Measurements from ENCODE around the gene ANKRD27. TPM values are rescaled to one million over a fixed set of nuclear protein-coding genes. Genes with fewer than 3 reads are reported as not detected.

Gene ANKRD27
- total and polyA plus RNA-seq, 10 of the 15 experiments (the other 5 are each of a cell fraction or from before 2014, with no cell fraction given) = 2.8 to 49.9 (median 28.5) TPM

DNA sequence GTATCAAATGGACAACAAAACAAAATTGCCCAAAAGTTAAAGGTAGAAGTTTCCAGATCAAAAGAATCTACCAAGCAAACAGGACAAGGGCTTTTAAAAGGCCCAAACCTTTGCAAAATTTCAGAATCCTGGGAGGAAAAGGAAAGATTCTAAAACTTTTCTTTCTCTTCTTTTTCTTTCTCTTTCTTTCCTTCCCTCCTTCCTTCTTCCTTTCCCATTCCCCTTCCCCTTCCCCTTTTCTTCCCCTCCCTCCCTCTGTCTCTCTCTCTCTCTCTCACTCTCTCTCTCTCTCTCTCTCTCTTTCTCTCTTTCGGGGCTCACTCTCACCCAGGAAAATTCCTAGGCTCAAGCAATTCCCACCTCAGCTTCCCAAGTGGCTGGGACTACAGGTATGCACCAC lies 98.2 kb downstream of the ANKRD27 start:
- Histone ChIP-seq H3K9me3 (replicated peaks; ENCODE audit: control insufficient read depth, insufficient read depth, low read length) (no peaks in the 10 kb centered on the region), H3K79me2 (ENCODE audit: control insufficient read depth, insufficient read depth, low read length) (peaks cover 9% of the 10 kb centered on the region), H3K36me3 (ENCODE audit: control insufficient read depth in 2 of 2, insufficient read depth in 2 of 2, low read length in 1 of 2) (no peaks in the 10 kb centered on the region), H3K27me3 (replicated peaks in 1 of 2; ENCODE audit: control insufficient read depth in 2 of 2, insufficient read depth in 2 of 2, low read length in 1 of 2) (no peaks in the 10 kb centered on the region), H3K4me1 (ENCODE audit: control insufficient read depth, insufficient read depth, low read length) (no peaks in the 10 kb centered on the region), H3K27ac (ENCODE audit: control insufficient read depth, insufficient read depth) (no peak overlapping the region), H2AFZ (ENCODE audit: control insufficient read depth, low read depth, low read length) (no peak overlapping the region), H3K9ac (ENCODE audit: control insufficient read depth, insufficient read depth, low read length) (no peak overlapping the region), H3K4me3 (no peak overlapping the region), H3K4me2 (ENCODE audit: control insufficient read depth, insufficient read depth) (no peak overlapping the region), H4K20me1 (ENCODE audit: control insufficient read depth, insufficient read depth) (no peaks in the 10 kb centered on the region)
- in situ Hi-C loops (cut with MboI) (no loop called here), intact Hi-C loops (cut with micrococcal nuclease; ENCODE audit: unreplicated experiment) (no loop called here)
- 80% methylated on average over 1 of the region's 1 CpG for WGBS (ENCODE audit: insufficient coverage, insufficient replicate concordance, low lambda C conversion rate, missing lambda C conversion rate)
- RAD21 ChIA-PET (ENCODE audit: unreplicated experiment) = no interaction called here
- POLR2A ChIA-PET = no interaction called here
- no peak for DNase-seq (ENCODE audit: low read depth, low spot score)
- TF ChIP-seq ATF7 (IDR thresholded peaks at IDR 0.05; ENCODE audit: low read depth) (no peak), IKZF1 (conservative IDR thresholded peaks at IDR 0.05) (no peak), YBX1 (IDR thresholded peaks at IDR 0.05) (no peak), NFYA (IDR thresholded peaks at IDR 0.05; ENCODE audit: borderline replicate concordance, low read depth, low read length) (no peak)
- TF ChIP-seq, protein P1, sequence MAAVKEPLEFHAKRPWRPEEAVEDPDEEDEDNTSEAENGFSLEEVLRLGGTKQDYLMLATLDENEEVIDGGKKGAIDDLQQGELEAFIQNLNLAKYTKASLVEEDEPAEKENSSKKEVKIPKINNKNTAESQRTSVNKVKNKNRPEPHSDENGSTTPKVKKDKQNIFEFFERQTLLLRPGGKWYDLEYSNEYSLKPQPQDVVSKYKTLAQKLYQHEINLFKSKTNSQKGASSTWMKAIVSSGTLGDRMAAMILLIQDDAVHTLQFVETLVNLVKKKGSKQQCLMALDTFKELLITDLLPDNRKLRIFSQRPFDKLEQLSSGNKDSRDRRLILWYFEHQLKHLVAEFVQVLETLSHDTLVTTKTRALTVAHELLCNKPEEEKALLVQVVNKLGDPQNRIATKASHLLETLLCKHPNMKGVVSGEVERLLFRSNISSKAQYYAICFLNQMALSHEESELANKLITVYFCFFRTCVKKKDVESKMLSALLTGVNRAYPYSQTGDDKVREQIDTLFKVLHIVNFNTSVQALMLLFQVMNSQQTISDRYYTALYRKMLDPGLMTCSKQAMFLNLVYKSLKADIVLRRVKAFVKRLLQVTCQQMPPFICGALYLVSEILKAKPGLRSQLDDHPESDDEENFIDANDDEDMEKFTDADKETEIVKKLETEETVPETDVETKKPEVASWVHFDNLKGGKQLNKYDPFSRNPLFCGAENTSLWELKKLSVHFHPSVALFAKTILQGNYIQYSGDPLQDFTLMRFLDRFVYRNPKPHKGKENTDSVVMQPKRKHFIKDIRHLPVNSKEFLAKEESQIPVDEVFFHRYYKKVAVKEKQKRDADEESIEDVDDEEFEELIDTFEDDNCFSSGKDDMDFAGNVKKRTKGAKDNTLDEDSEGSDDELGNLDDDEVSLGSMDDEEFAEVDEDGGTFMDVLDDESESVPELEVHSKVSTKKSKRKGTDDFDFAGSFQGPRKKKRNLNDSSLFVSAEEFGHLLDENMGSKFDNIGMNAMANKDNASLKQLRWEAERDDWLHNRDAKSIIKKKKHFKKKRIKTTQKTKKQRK (IDR thresholded peaks at IDR 0.05; ENCODE audit: low read depth, low read length) = no peak
- ATAC-seq = no peak
- SMC1A ChIA-PET (ENCODE audit: uncharacterized antibody, unreplicated experiment) = no interaction called here
- CTCF ChIA-PET = no interaction called here
- no peak for FAIRE-seq
- BruUV-seq (replicated peaks) = no TSS peak

DNA sequence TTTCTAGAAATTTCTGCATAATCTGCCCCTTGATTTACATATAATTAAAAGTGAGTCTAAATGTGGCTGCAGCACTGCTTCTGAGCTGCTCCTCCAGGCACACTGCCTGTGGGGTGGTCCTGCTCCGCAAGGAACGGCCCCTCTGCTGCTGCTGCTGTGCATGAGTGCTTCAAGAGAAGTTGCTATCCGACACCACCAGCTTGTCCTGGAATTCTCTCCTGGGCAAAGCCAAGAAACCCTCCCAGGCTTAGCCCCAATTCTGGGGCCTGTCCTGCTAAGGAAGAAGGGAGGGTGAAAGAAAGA lies 101.5 kb downstream of the ANKRD27 start:
- CTCF ChIA-PET = no interaction called here
- FAIRE-seq = no peak
- no peak for TF ChIP-seq SUZ12 (IDR thresholded peaks at IDR 0.05; ENCODE audit: unreplicated experiment)
- TF ChIP-seq, protein P2, sequence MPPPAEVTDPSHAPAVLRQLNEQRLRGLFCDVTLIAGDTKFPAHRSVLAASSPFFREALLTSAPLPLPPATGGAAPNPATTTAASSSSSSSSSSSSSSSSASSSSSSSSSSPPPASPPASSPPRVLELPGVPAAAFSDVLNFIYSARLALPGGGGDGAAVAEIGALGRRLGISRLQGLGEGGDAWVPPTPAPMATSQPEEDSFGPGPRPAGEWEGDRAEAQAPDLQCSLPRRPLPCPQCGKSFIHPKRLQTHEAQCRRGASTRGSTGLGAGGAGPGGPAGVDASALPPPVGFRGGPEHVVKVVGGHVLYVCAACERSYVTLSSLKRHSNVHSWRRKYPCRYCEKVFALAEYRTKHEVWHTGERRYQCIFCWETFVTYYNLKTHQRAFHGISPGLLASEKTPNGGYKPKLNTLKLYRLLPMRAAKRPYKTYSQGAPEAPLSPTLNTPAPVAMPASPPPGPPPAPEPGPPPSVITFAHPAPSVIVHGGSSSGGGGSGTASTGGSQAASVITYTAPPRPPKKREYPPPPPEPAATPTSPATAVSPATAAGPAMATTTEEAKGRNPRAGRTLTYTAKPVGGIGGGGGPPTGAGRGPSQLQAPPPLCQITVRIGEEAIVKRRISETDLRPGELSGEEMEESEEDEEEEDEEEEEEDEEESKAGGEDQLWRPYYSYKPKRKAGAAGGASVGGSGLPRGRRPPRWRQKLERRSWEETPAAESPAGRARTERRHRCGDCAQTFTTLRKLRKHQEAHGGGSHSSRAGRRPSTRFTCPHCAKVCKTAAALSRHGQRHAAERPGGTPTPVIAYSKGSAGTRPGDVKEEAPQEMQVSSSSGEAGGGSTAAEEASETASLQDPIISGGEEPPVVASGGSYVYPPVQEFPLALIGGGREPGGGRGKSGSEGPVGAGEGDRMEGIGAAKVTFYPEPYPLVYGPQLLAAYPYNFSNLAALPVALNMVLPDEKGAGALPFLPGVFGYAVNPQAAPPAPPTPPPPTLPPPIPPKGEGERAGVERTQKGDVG (CRISPR knock-in tag; IDR thresholded peaks at IDR 0.05) = no peak
- TF ChIP-seq LARP7 (IDR thresholded peaks at IDR 0.05) = no peak

More for the DNA sequence above, 101.5 kb downstream of the ANKRD27 start:
- intact Hi-C loops (cut with micrococcal nuclease; ENCODE audit: unreplicated experiment) (loop anchor here (5.0 kb wide), 1 partner anchor 101 kb away; no protein-coding TSS in a partner anchor), in situ Hi-C loops (cut with MboI) (no loop called here)
- ChIA-PET SMC1A (ENCODE audit: uncharacterized antibody, unreplicated experiment) (no interaction called here), POLR2A (interaction anchor here (1.0 kb wide), 1 partner anchor 11 kb away, joined by 3 read pairs; no protein-coding TSS in a partner anchor), RAD21 (ENCODE audit: unreplicated experiment) (no interaction called here)
- DNase-seq (ENCODE audit: low read depth, low spot score) = no peak
- no peak overlapping the region for H3K27ac ChIP-seq (ENCODE audit: control insufficient read depth, insufficient read depth)
- no peaks in the 10 kb centered on the region for H3K9me3 ChIP-seq (replicated peaks; ENCODE audit: control insufficient read depth, insufficient read depth, low read length)
- BruUV-seq (replicated peaks) = no TSS peak
- no peaks in the 10 kb centered on the region for H3K36me3 ChIP-seq (ENCODE audit: control insufficient read depth in 2 of 2, insufficient read depth in 2 of 2, low read length in 1 of 2)
- WGBS (ENCODE audit: insufficient coverage, insufficient replicate concordance, low lambda C conversion rate, missing lambda C conversion rate) = 70% methylated on average over 3 of the region's 3 CpGs
- no peaks in the 10 kb centered on the region for H3K4me1 ChIP-seq (ENCODE audit: control insufficient read depth, insufficient read depth, low read length)
- no peaks in the 10 kb centered on the region for H3K27me3 ChIP-seq (replicated peaks in 1 of 2; ENCODE audit: control insufficient read depth in 2 of 2, insufficient read depth in 2 of 2, low read length in 1 of 2)
- ATAC-seq = no peak
- H3K79me2 ChIP-seq (ENCODE audit: control insufficient read depth, insufficient read depth, low read length) = no peaks in the 10 kb centered on the region
- no peak overlapping the region for H3K4me2 ChIP-seq (ENCODE audit: control insufficient read depth, insufficient read depth)
- no peaks in the 10 kb centered on the region for H4K20me1 ChIP-seq (ENCODE audit: control insufficient read depth, insufficient read depth)
- no peak overlapping the region for H3K4me3 ChIP-seq
- no peak overlapping the region for H2AFZ ChIP-seq (ENCODE audit: control insufficient read depth, low read depth, low read length)
- H3K9ac ChIP-seq (ENCODE audit: control insufficient read depth, insufficient read depth, low read length) = no peak overlapping the region

All from GM12878 (cell line).